HG02943 (cell line): ENCODE data around the gene STPG3.
A peak's percentile ranks its signal among the peaks of the same experiment; 100 is the strongest.
"Not testable (repeated sequence)": the region's sequence is repeated elsewhere in the genome, so short reads cannot be mapped to it uniquely, and the experiment has no call there.

ENCODE experiments used
- ATAC-seq: cut with Tn5 transposase; IDR thresholded peaks from one replicate; pipeline ENCODE4 v1.9.1; 2021; ENCODE audit warnings: mild to moderate bottlenecking, low read depth, moderate library complexity; ENCODE audit not compliant: unreplicated experiment

Gene STPG3

DNA sequence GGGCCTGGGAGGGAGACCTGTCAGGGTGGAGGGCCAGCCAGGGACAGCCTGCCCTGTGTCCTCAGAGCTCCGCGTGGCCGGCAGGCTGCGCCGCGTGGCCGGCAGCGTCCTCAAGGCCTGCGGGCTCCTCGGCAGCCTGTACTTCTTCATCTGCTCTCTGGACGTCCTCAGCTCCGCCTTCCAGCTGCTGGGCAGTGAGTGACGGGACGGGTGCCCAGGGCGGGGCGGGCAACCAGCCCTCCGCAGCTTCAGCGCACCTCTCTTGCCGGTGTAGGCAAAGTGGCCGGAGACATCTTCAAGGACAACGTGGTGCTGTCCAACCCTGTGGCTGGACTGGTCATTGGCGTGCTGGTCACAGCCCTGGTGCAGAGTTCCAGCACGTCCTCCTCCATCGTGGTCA is 18.6 kb upstream of the STPG3 start:
- no peak for ATAC-seq

DNA sequence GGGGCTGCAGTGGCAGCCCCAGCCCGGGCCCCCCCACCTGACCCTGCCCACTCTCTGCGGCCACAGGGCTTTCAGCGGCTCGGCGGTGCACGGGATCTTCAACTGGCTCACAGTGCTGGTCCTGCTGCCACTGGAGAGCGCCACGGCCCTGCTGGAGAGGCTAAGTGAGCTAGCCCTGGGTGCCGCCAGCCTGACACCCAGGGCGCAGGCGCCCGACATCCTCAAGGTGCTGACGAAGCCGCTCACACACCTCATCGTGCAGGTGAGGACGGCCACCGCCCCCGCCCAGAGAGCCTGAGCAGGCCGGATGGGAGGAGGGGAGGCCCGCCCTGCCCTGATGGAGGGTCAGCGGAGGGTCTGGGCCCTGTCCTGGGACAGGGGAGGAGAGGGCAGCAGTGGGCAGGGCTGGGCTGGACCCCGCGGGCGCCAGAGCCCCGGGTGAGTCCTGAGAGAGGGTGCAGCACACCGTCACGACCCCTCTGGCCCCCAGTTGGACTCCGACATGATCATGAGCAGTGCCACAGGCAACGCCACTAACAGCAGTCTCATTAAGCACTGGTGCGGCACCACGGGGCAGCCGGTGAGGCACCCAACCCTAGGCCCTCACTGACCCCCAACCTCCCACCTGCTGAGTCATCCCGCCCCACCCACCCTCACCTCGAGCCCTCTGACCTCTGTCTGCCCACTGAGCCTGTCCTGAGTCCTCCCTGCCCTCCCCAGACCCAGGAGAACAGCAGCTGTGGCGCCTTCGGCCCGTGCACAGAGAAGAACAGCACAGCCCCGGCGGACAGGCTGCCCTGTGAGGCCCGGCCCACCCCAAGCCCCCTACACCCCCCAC is 17.7 kb upstream of the STPG3 start:
- ATAC-seq: no peak

DNA sequence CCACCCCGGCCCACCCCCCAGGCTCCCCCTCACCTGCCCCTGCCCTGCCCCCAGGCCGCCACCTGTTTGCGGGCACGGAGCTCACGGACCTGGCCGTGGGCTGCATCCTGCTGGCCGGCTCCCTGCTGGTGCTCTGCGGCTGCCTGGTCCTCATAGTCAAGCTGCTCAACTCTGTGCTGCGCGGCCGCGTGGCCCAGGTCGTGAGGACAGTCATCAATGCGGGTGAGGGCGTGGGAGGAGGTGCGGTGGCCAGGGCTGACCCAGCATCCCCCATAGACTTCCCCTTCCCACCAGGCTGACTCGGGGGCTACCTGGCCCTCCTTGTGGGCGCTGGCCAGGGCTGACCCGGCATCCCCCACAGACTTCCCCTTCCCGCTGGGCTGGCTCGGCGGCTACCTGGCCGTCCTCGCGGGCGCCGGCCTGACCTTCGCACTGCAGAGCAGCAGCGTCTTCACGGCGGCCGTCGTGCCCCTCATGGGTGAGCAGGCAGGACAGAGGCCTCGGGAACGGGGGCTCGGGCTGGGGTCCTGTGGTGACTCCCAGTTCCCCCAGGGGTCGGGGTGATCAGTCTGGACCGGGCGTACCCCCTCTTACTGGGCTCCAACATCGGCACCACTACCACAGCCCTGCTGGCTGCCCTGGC is 16.9 kb upstream of the STPG3 start:
- ATAC-seq: no peak

DNA sequence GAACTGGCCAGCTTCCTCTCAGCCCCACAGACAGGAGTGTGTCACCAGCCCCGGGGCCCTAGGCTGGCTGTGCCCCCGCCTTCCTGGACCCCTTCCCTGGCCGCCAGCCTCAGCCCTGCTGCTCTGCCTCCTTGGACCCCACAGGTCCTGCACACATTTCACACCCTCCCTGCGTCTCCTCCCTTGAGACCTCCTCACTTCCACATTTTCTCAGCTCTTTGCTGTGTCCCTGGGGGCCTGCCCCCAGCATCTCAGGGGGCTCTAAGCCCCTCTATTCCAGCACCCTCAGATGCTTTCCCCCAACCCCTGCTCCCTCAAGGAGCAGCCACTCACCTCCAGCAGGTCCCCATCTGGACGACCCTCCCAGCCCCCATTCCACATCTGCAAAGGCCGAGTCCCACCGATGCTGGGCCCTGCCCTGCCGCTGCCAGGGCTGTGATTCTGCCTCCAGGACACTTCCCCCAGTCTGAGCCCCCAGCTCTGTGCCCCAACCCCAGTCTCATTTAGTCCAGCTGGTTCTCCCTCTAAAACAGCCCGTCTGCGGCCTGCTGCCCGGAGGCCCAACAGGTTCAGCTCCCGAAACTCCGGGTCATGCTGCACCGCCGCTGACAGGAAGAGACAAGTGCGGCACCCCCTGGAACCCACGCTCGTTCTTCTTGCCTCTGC is 16.2 kb upstream of the STPG3 start:
- ATAC-seq: no peak

DNA sequence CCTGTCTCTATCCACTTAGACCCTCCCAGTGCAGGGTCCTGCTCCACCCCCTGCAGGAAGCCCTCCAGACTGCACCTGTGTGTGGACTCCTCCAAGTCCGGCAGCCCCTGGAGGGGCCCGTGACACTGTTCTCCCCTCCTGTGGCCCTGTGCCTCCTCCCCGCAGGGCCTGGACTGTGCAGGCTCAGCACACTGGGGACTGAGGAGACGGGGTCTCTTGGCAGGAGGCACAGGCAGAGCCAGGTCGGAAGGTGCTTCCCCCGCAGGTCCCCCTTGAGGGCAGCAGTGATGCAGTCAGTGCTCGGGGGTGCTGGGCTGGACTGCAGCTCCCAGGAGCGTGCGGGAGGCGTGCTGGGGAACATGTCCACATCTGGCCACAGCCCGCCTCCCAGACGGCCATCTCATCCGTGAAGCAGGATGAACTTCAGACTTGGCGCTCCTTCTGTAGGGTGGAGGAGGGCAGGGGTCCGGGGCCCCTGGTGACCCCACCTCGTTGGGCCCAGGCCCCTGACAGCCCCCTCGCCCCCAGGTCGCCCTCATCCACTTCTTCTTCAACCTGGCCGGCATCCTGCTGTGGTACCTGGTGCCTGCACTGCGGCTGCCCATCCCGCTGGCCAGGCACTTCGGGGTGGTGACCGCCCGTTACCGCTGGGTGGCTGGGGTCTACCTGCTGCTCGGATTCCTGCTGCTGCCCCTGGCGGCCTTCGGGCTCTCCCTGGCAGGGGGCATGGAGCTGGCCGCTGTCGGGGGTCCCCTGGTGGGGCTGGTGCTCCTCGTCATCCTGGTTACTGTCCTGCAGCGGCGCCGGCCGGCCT is 15.5 kb upstream of the STPG3 start:
- ATAC-seq: no peak

DNA sequence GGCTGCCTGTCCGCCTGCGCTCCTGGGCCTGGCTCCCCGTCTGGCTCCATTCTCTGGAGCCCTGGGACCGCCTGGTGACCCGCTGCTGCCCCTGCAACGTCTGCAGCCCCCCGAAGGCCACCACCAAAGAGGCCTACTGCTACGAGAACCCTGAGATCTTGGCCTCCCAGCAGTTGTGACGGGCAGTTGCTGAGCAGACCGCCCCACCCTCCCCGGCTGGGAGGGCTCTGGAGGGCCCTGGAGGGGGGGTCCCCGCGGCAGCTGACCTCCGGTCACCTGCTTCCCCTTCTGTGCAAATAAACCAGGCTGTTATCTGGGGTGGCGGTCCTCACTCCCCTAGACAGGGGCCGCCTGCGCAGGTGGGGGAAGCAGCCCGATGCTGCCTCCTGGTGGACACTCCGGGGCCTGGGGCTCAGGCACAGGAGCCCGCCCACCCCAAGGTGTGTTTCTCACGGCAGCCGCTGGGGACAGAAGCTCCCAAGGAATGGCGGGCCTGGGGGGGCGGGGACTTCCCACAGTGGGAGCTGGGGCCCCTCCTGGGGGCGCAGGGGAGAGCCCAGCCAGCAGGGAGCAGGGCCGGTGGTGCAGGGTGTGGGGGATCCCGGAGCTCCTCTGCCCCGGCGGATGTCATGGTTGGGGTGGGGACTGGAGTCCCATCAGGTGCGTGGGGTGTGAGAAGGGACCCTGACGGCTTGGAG is 14.7 kb upstream of the STPG3 start:
- ATAC-seq: no peak

DNA sequence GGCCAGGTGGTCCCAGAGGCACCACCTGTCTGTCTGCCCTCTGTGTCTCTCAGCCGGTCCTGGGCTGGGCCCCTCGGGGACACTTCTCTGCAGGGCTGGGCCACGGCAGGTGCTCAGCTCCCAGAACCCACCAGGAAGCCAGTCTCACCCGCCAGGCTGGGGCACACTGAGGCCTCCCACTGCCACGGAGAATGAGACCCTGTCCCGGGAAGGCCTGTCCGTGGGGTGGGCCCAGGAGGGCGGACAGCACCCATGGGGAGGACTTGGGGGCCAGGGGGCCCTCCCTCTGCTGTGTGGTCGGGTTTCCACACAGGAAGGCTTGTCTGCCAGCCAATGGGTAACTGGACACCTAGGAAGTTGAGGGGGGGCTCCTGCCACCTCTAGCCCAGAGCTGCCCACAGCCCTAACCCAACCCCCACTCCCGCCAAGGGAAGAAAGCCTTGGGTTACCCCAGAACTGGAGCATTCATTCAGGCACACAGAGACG is 14.1 kb upstream of the STPG3 start:
- ATAC-seq: no peak

DNA sequence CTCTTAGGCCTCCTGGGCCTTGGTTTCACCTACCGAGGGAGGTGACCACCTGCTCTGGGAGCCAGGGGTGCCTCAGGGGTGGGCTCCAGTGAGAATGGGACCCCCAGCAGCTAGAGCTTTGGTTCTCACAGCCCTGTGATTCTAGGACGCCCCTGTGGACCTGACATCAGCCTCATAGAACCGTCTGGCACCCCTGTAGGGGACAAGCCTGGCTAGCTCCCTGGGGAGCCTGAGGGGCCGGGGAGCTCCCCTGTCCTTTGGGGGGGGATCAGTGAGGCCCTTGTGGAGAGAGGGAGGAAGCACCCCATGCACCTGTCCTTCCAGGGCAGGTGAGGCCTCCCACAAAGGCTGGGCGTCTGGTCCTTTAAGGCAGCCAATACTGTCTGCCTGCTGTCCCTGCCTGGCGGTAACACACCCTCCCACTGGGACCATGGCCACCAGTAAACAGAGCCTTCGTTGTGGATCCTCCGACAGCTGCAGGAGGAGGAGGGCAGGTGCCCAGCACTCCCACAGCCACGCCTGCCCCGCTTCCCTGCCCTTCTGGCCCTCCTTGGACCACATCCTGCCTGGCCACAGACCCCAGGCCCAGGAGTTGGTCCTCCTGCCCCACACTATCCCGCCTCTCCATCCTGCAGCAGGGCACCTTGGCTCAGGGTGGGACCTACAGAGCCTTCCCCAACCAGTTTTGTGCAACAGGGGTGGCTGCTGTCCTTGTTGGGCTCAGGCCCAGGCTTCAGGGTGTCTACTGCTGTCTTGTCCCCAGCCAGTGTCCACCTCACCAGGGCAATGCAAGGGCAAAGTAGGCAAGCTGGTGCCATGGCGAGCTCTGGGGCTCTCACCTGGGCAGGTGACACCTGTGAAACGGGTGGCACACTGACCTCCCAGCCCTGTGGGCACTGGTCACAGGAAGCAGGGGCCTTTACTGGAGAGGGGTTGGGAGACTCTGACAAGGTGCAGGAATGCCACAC is 13.0 kb upstream of the STPG3 start:
- no peak for ATAC-seq

DNA sequence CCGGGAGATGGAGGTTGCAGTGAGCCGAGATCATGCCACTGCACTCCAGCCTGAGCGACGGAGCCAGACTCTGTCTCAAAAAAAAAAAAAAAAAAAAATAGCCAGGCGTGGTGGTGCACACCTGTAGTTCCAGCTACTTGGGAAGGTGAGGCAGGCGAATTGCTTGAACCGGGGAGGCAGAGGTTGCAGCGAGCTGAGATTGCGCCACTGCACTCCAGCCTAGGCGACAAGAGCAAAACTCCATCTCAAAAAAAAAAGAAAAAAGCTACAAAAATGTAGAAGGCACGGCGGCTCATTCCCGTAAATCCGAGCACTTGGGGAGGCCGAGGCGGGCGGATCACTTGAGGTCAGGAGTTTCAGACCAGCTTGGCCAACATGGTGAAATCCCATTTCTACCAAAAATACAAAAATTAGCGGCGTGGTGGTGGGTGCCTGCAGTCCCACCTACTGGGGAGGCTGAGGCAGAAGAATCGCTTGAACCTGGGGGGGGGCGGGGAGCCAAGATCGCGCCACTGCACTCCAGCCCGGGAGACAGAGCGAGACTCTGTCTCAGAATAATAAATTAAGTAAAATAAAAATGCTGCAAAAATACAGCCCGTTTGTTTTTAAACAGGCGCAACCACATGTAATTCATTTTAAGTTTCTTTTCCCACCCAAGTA is 11.4 kb upstream of the STPG3 start:
- not testable (repeated sequence) for ATAC-seq

DNA sequence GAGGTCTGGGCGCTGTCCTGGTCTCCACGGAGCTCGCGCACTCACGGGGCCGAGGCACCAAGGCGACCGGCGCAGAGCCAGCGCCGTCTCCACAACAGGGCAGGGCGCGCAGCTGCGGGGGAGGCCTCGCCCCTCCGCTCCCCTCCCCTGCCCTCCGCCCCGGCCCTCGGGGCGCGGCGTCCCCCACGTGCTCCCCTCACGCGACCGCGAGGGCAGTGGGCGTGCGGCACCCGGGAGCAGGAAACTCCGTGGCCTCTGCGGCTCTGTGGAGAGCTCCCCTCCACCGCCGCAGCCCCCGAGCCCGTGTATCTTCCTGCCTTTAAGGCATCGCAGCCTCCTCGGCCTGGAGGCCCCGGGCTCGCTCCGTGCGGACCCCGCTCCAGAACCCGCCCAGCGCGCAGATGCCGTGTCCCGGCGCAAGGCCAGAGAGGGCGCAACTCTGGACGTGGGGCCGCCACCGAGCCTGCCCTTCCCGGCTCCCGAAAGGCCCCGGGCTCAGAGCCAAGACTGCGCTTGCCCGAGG is 10.7 kb upstream of the STPG3 start:
- peak; percentile 13 for ATAC-seq

DNA sequence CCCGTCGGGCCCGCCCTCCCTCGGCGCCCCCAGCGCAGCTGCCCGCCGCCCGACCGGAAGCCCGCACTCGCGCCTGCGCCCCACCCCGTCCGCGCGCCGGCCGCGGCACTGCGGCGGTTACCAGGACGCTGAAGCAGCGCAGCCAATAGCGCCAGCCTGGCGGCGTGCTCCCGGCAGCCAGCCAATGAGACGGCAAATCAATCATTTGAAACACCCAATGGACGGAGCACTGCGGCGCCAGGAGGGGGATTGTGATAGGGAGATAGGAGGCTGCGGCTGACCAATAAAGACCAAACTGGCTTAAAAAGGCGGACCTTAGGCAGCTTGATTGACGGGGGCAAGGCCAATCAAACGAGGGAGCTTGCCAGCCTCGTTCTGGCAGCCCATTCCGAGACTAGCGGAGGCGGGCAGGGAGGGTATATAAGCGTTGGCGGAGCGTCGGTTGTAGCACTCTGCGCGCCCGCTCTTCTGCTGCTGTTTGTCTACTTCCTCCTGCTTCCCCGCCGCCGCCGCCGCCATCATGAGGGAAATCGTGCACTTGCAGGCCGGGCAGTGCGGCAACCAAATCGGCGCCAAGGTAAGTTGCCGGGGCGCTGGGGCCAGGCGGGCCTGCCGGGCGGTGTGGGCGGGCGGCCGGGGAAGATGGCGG is 10.1 kb upstream of the STPG3 start, which contains the start of gene TUBB4B:
TSS of gene TUBB4B (plus strand) at position 447 of the 649 bp plus-strand sequence. CDS start at position 521, 74 bp downstream.
- ATAC-seq: peak; percentile 72

DNA sequence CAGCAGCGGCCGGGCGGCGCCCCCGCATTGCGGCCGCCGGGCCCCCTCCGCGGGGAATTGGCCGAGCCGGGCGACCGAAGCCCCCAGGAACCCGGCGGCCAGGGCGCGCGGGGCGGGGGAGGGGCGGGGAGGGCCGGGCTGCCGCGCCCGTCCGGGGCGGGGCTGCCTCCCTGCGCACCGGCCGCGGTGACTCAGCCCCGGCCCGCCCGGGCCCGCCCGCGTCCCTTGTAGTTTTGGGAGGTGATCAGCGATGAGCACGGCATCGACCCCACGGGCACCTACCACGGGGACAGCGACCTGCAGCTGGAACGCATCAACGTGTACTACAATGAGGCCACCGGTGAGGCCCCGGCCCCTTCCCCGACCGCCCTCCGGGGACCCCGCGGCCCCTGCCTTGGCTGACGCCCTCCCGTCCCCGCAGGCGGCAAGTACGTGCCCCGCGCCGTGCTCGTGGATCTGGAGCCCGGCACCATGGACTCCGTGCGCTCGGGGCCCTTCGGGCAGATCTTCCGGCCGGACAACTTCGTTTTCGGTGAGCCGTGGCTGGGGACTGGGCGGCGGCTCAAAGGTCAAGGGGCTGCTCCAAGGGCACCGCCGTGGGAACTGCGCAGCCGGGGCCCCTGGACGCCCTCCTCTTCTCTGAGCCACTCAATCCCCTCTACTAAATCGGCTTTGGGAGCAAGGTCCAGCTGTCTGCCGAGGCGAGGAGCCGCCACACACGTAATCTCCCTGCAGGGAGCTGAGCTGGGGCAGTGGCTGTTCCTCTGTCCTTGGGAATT is 9.4 kb upstream of the STPG3 start:
- ATAC-seq: peak; percentile 4

DNA sequence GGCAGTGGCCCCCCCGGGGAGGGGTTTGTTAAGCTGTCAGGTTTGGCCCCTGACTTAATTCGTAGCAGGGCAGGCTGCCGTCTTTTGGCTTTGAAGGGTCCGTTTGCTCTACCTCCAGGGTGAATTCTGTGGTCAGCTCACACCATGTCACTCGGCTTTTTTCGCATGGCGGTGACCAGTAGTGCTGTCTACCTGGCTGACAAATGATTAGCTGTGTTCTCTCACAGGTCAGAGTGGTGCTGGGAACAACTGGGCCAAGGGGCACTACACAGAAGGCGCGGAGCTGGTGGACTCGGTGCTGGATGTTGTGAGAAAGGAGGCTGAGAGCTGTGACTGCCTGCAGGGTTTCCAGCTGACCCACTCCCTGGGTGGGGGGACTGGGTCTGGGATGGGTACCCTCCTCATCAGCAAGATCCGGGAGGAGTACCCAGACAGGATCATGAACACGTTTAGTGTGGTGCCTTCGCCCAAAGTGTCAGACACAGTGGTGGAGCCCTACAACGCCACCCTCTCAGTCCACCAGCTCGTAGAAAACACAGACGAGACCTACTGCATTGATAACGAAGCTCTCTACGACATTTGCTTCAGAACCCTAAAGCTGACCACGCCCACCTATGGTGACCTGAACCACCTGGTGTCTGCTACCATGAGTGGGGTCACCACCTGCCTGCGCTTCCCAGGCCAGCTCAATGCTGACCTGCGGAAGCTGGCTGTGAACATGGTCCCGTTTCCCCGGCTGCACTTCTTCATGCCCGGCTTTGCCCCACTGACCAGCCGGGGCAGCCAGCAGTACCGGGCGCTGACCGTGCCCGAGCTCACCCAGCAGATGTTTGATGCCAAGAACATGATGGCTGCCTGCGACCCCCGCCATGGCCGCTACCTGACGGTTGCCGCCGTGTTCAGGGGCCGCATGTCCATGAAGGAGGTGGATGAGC is 8.6 kb upstream of the STPG3 start:
- ATAC-seq: no peak

DNA sequence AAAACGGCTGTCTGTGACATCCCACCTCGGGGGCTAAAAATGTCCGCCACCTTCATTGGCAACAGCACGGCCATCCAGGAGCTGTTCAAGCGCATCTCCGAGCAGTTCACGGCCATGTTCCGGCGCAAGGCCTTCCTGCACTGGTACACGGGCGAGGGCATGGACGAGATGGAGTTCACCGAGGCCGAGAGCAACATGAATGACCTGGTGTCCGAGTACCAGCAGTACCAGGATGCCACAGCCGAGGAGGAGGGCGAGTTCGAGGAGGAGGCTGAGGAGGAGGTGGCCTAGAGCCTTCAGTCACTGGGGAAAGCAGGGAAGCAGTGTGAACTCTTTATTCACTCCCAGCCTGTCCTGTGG is 7.8 kb upstream of the STPG3 start:
- ATAC-seq: not testable (repeated sequence)

DNA sequence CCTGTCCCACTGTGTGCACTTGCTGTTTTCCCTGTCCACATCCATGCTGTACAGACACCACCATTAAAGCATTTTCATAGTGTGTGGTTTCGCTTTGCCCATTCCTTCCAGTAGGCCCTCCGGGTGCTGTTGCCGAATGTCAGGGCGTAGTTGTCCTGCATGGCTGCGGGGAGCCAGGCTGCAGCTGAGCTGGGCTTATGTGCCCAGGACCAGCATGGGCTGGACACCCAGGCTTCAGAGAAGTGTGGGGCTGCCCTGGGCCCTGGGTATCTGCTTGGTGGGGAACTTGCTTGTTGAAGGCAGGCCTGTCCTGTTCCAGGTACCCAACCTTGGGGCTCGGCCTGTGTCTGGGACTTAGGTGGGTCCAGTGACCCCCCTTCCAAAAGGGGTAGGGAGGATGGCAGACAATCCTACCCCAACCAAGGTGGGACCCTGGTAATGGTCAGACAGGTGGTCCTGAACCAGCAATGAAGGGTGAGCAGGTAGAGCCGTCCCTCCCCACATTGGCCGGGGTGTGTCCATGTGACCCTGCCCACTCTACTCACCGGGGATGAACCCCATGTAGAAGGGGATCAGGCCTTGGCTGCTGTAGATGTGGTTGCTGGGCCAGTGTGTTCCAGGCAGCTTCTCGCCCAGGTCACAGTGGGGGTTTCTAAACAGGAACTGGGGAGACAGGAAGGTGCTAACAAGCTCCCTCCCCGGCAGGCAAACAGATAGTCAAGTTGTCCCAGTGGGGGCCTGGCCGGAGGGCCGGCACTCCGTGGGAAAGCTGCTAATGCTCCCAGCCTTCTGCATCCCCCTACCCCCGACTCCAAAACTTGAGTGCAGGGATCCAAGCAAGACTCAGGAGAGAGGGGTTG is 7.2 kb upstream of the STPG3 start:
- ATAC-seq: no peak
